ENCODE data around the gene ARGLU1.

The ARGLU1 gene

DNA sequence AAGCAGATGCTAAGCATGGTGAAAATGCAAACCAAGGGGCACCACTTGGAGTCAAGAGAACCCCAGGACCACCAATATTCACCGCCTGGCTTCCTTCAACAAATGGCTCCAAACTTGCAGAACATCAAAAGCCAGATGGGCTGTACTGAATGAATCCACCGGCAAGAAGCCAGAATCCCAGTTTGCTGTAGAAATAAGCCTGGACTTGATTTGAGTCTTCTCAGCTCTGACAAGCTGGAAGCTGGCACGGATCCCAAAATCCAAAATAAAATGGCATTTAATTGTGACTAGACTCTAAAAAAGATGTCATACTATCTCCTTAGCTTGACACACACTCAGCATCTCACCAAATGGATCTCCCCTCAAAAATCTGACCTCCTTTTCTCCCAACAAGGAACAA, 44.4 kb downstream of the ARGLU1 start:
- ChIA-PET POLR2A (no interaction called here), CTCF (no interaction called here)
- DNase-seq (ENCODE audit: low read depth, low spot score): no peak
- TF ChIP-seq, protein P1, sequence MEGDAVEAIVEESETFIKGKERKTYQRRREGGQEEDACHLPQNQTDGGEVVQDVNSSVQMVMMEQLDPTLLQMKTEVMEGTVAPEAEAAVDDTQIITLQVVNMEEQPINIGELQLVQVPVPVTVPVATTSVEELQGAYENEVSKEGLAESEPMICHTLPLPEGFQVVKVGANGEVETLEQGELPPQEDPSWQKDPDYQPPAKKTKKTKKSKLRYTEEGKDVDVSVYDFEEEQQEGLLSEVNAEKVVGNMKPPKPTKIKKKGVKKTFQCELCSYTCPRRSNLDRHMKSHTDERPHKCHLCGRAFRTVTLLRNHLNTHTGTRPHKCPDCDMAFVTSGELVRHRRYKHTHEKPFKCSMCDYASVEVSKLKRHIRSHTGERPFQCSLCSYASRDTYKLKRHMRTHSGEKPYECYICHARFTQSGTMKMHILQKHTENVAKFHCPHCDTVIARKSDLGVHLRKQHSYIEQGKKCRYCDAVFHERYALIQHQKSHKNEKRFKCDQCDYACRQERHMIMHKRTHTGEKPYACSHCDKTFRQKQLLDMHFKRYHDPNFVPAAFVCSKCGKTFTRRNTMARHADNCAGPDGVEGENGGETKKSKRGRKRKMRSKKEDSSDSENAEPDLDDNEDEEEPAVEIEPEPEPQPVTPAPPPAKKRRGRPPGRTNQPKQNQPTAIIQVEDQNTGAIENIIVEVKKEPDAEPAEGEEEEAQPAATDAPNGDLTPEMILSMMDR (IDR thresholded peaks at IDR 0.05; ENCODE audit: insufficient read depth, low read length, missing control alignments): no peak
- H3K4me3 ChIP-seq (ENCODE audit: low read depth, low read length): no peak overlapping the region

DNA sequence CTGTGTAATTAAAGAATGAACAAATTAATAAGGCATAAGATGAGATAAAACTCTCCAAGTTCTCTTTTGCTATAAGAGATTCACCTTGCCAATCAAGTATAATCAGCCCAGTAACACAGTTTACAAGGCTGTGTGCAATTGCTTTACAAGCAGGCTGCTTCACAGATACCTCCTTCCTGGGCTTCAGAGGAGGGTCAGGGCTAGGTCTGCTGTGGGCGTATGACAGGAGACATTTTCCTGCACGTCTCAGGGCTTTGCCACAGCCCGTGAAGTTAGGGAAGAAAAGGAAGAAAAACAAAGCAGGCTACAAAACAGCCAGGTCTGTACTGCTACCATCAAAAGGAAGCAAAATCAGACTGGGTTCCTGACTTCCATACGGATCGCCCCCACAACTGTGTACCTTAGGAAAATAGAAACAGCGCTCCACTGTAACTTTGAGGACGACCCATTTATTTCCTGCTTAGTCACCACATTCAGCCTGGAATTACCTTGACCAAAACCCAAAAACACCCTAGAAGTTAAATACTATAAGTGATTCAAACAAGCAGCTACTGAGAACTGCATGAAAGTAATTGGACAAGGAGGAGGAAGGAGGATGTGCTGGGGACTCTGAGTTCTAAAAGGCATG, 44.9 kb downstream of the ARGLU1 start:
- DNase-seq (ENCODE audit: low read depth, low spot score): no peak
- ChIA-PET CTCF (no interaction called here), POLR2A (no interaction called here)
- H3K4me3 ChIP-seq (ENCODE audit: low read depth, low read length): no peak overlapping the region
- TF ChIP-seq, protein P1 (IDR thresholded peaks at IDR 0.05; ENCODE audit: insufficient read depth, low read length, missing control alignments): no peak

- TF ChIP-seq, protein P1 (IDR thresholded peaks at IDR 0.05; ENCODE audit: insufficient read depth, low read length, missing control alignments): no peak
- DNase-seq (ENCODE audit: low read depth, low spot score): no peak
- ChIA-PET CTCF (no interaction called here), POLR2A (no interaction called here)
- H3K4me3 ChIP-seq (ENCODE audit: low read depth, low read length): no peak overlapping the region
Observed at GRCh38 chr13:106522112-106522705, 45.7 kb downstream of the ARGLU1 start.

GRCh38 chr13:106521095-106521799, 46.7 kb downstream of the ARGLU1 start:
- CTCF ChIA-PET: interaction anchor here (0.7 to 1.0 kb wide), 2 partner anchors 15 to 438 kb away, joined by 3 read pairs; no protein-coding TSS in a partner anchor

GRCh38 chr13:106520251-106521054, 47.5 kb downstream of the ARGLU1 start:
- ChIA-PET POLR2A (no interaction called here), CTCF (interaction anchor here (1.0 to 1.4 kb wide), 11 partner anchors 9 to 1747 kb away, joined by 3 to 5 read pairs (median 3); partner anchors contain the start of gene EFNB2)
- no peak for DNase-seq (ENCODE audit: low read depth, low spot score)
- TF ChIP-seq, protein P1 (IDR thresholded peaks at IDR 0.05; ENCODE audit: insufficient read depth, low read length, missing control alignments): peak; percentile 31
- H3K4me3 ChIP-seq (ENCODE audit: low read depth, low read length): no peak overlapping the region

More at GRCh38 chr13:106521095-106521799, 46.7 kb downstream of the ARGLU1 start:
- DNase-seq (ENCODE audit: low read depth, low spot score): no peak
- TF ChIP-seq, protein P1 (IDR thresholded peaks at IDR 0.05; ENCODE audit: insufficient read depth, low read length, missing control alignments): no peak
- POLR2A ChIA-PET: no interaction called here
- H3K4me3 ChIP-seq (ENCODE audit: low read depth, low read length): no peak overlapping the region

All from AG04449 (cell line).